Breast epithelium (tissue), 3 donors: Measurements from ENCODE around the gene CDK5RAP2.

Experiments
- POLR2AphosphoS5 ChIP-seq, 3 donors: sonication (generic); formaldehyde crosslinking; IDR thresholded peaks; one replicate each; pipeline ENCODE4 v1.6.1; 2017; ENCODE audit warnings: antibody characterized with exemption in 3 of 3
- TF ChIP-seq, protein P1 (sequence below), 3 donors: fragments of 450-650 bp; IDR thresholded peaks; one replicate each; pipeline ENCODE4 v1.5.1; 2016 to 2017; ENCODE audit warnings: antibody characterized with exemption in 3 of 3, mild to moderate bottlenecking in 3 of 3, moderate library complexity in 3 of 3

DNA sequence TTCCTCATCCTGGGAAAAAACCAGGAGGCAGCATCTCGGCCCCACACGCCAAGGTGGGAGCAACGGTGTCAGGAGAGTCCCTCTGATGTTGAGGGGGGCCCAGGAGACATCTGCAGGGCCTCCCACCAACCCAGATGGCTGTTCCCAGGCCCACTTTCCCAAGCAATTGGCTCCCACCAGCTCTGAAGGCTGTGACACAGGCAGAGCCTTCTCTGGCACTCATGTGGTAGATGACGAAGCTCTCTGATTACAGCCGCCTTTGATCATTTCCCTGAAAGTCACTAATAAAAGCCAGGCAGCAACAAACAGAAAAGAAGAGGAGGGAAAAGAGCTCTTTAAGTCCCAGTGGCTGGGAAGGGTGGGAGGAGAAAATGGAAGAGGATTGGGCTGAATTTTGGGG, 226.5 kb downstream of the CDK5RAP2 start:
- TF ChIP-seq, protein P1, sequence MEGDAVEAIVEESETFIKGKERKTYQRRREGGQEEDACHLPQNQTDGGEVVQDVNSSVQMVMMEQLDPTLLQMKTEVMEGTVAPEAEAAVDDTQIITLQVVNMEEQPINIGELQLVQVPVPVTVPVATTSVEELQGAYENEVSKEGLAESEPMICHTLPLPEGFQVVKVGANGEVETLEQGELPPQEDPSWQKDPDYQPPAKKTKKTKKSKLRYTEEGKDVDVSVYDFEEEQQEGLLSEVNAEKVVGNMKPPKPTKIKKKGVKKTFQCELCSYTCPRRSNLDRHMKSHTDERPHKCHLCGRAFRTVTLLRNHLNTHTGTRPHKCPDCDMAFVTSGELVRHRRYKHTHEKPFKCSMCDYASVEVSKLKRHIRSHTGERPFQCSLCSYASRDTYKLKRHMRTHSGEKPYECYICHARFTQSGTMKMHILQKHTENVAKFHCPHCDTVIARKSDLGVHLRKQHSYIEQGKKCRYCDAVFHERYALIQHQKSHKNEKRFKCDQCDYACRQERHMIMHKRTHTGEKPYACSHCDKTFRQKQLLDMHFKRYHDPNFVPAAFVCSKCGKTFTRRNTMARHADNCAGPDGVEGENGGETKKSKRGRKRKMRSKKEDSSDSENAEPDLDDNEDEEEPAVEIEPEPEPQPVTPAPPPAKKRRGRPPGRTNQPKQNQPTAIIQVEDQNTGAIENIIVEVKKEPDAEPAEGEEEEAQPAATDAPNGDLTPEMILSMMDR (IDR thresholded peaks at IDR 0.05), result no peak
- TF ChIP-seq POLR2AphosphoS5 (IDR thresholded peaks at IDR 0.05), result no peak
